NCI-H2029 treated with DMSO at 0.1 percent for 48 hours (cell line): ENCODE results near the gene VANGL1.

Experiments used
- DNase-seq: peaks from one replicate; lab custom pipeline; 2025; lab: John Stamatoyannopoulos, UW

VANGL1 gene

GRCh38 chr1:115644109-115644508 lies 2.3 kb downstream of the VANGL1 start:
- DNase-seq = no peak

- no peak for DNase-seq
Observed at GRCh38 chr1:115647047-115647446, 5.3 kb downstream of the VANGL1 start.

GRCh38 chr1:115647507-115647906 lies 5.7 kb downstream of the VANGL1 start:
- DNase-seq = no peak

GRCh38 chr1:115647919-115648650 lies 6.3 kb downstream of the VANGL1 start:
- DNase-seq = no peak

GRCh38 chr1:115648717-115649691 lies 7.2 kb downstream of the VANGL1 start:
- no peak for DNase-seq

GRCh38 chr1:115649964-115650363 lies 8.2 kb downstream of the VANGL1 start:
- DNase-seq = no peak

- DNase-seq = no peak
Observed at GRCh38 chr1:115650961-115651360, 9.2 kb downstream of the VANGL1 start.

GRCh38 chr1:115651391-115651790 lies 9.6 kb downstream of the VANGL1 start:
- no peak for DNase-seq

- no peak for DNase-seq
Observed at GRCh38 chr1:115652236-115652788, 10.5 kb downstream of the VANGL1 start.

GRCh38 chr1:115654125-115654524 lies 12.4 kb downstream of the VANGL1 start:
- DNase-seq = no peak

GRCh38 chr1:115654663-115655305 lies 13.0 kb downstream of the VANGL1 start:
- DNase-seq = no peak

GRCh38 chr1:115655306-115655663 lies 13.5 kb downstream of the VANGL1 start:
- no peak for DNase-seq

GRCh38 chr1:115655916-115656315 lies 14.1 kb downstream of the VANGL1 start:
- DNase-seq = no peak

GRCh38 chr1:115656461-115657077 lies 14.8 kb downstream of the VANGL1 start:
- no peak for DNase-seq

GRCh38 chr1:115658646-115659045 lies 16.9 kb downstream of the VANGL1 start:
- no peak for DNase-seq

- no peak for DNase-seq
Observed at GRCh38 chr1:115660151-115660550, 18.4 kb downstream of the VANGL1 start.

- no peak for DNase-seq
Observed at GRCh38 chr1:115661157-115661556, 19.4 kb downstream of the VANGL1 start.

- peak; percentile 93 for DNase-seq
Observed at GRCh38 chr1:115665319-115666096, 23.7 kb downstream of the VANGL1 start.

GRCh38 chr1:115666206-115666605 lies 24.4 kb downstream of the VANGL1 start:
- DNase-seq = no peak

GRCh38 chr1:115666702-115667101 lies 24.9 kb downstream of the VANGL1 start:
- DNase-seq = peak; percentile 43

- DNase-seq = no peak
Observed at GRCh38 chr1:115668579-115668978, 26.8 kb downstream of the VANGL1 start.
